Measurements from ENCODE around the gene POU6F2. TPM values are rescaled to one million over a fixed set of nuclear protein-coding genes. Genes with fewer than 3 reads are reported as not detected.

The POU6F2 gene
- total and polyA plus RNA-seq, 2 of the 4 experiments (the other 2 are of a cell fraction), result not detected

DNA sequence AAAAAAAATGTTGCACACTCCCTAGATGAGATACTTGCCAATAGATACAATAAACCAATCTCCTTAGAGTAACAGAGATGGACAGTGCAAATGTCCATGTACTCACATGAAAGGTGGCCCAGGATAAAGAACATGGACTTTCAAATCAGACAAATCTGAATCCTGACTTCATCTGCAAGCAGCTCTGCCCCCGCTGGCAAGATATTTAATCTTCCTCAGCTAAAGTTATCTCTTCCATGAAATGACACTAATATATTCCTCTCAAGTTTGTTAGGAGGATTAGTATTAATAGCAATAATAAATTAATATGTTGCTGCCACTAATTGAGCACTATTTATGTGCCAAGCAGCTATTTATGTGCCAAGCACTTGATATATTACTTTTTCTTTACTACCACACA lies 439.9 kb downstream of the POU6F2 start:
- ChIA-PET POLR2A (ENCODE audit: unreplicated experiment) (no interaction called here), CTCF (interaction anchor here (1.2 kb wide), 1 partner anchor 15 kb away, joined by 4 read pairs; no protein-coding TSS in a partner anchor)
- Histone ChIP-seq H3K36me3 (ENCODE audit: control insufficient read depth, insufficient read depth, low read length) (no peaks in the 10 kb centered on the region), H4K20me1 (ENCODE audit: insufficient read depth, low read length) (no peaks in the 10 kb centered on the region), H3K27ac (ENCODE audit: insufficient read depth, low read length) (no peak overlapping the region), H4K8ac (ENCODE audit: low read depth in 2 of 2, low read length in 2 of 2) (no peak overlapping the region), H3K4ac (ENCODE audit: low read depth, low read length) (no peak overlapping the region), H3K56ac (ENCODE audit: extremely low read depth, insufficient read depth, low read length) (no peak overlapping the region), H3K9me3 (ENCODE audit: control insufficient read depth, insufficient read depth, low read length) (no peaks in the 10 kb centered on the region), H3K18ac (ENCODE audit: low read depth, low read length) (no peak overlapping the region), H3K27me3 (ENCODE audit: control insufficient read depth, insufficient read depth, low read length) (no peaks in the 10 kb centered on the region; the same call in 1 of the 2 replicates), H2AK9ac (replicated peaks; ENCODE audit: low read depth, low read length, poor library complexity) (no peak overlapping the region), H3K4me2 (ENCODE audit: low read depth, low read length) (no peak overlapping the region), H2BK20ac (ENCODE audit: low read depth, low read length) (no peak overlapping the region), H3K9me1 (ENCODE audit: insufficient read depth, low read length) (no peaks in the 10 kb centered on the region), H4K91ac (ENCODE audit: insufficient read depth, low read depth, low read length) (no peak overlapping the region), H3K79me1 (ENCODE audit: low read depth in 1 of 2, low read length in 2 of 2) (no peaks in the 10 kb centered on the region), H2BK15ac (ENCODE audit: low read depth, low read length) (no peak overlapping the region), H2AK5ac (ENCODE audit: low read depth, low read length) (no peak overlapping the region), H3K23ac (ENCODE audit: low read depth, low read length) (no peak overlapping the region), H4K5ac (ENCODE audit: low read depth, low read length) (no peak overlapping the region), H2BK120ac (ENCODE audit: low read depth, low read length) (no peak overlapping the region), H3K14ac (replicated peaks; ENCODE audit: low read depth, low read length) (no peak overlapping the region), H3K4me3 (ENCODE audit: insufficient read depth, low read depth, low read length) (no peak overlapping the region), H2AFZ (replicated peaks; ENCODE audit: low read length, poor library complexity) (no peak overlapping the region), H2BK5ac (ENCODE audit: low read depth, low read length, poor library complexity, severe bottlenecking) (no peak overlapping the region), H3K4me1 (ENCODE audit: control insufficient read depth, insufficient read depth, low read length) (no peaks in the 10 kb centered on the region), H3K9ac (ENCODE audit: low read depth, low read length) (no peak overlapping the region)
- TF ChIP-seq RCOR1 (IDR thresholded peaks at IDR 0.05; ENCODE audit: insufficient replicate concordance, low read length) (no peak), RFX5 (IDR thresholded peaks at IDR 0.05; ENCODE audit: low read depth, low read length) (no peak), CHD1 (IDR thresholded peaks at IDR 0.05; ENCODE audit: low read depth, low read length) (no peak), FOS (IDR thresholded peaks at IDR 0.05; ENCODE audit: low read depth, low read length) (no peak), MAFK (IDR thresholded peaks at IDR 0.05; ENCODE audit: low read depth, low read length) (no peak)
- in situ Hi-C loops (cut with MboI; ENCODE audit: low sequenced_read_pairs), result no loop called here
- no CpG with 5 or more reads among the region's 1 CpG for WGBS, 2 experiments (ENCODE audit: extremely low coverage in 2 of 2, insufficient read length in 1 of 2)
- no TSS peak for BruUV-seq (replicated peaks)
- no peak for DNase-seq
- ATAC-seq (ENCODE audit: low read depth), result no peak
- intact Hi-C loops (cut with micrococcal nuclease), result no loop called here
- dilution Hi-C loops (cut with HindIII; ENCODE audit: low sequenced_read_pairs, unreplicated experiment), result no loop called here

Measured in IMR-90 (cell line).